Measurements from ENCODE around the gene PNMA8B.
A peak's percentile ranks its signal among the peaks of the same experiment; 100 is the strongest.
"Not testable (repeated sequence)": the region's sequence is repeated elsewhere in the genome, so short reads cannot be mapped to it uniquely, and the experiment has no call there.

The PNMA8B gene

GRCh38 chr19:46528601-46529590 is 33.2 kb upstream of the PNMA8B start:
- peaks cover 21% of the 10 kb centered on the region for H3K4me1 ChIP-seq (ENCODE audit: control insufficient read depth, low read length)
- no peaks in the 10 kb centered on the region for H3F3A ChIP-seq (ENCODE audit: control insufficient read depth, insufficient read depth)
- TF ChIP-seq EZH2phosphoT487 (IDR thresholded peaks at IDR 0.05; ENCODE audit: borderline replicate concordance, low read length) (no peak), CTCF (IDR thresholded peaks at IDR 0.05; ENCODE audit: low read depth, low read length, poor library complexity, severe bottlenecking) (no peak)
- no peaks in the 10 kb centered on the region for H3K79me2 ChIP-seq (ENCODE audit: control insufficient read depth, low read length)
- no peak overlapping the region for H3K4me2 ChIP-seq (ENCODE audit: low read length)
- H3K27ac ChIP-seq (ENCODE audit: low read depth, low read length): no peak overlapping the region
- no peaks in the 10 kb centered on the region for H3K9me3 ChIP-seq (ENCODE audit: control insufficient read depth, insufficient read depth, low read length)
- no peak overlapping the region for H3K4me3 ChIP-seq (ENCODE audit: low read length)
- H3K36me3 ChIP-seq (ENCODE audit: control insufficient read depth, low read length): no peaks in the 10 kb centered on the region
- no peaks in the 10 kb centered on the region for H4K20me1 ChIP-seq (ENCODE audit: control insufficient read depth, insufficient read depth, low read depth, low read length)
- no peaks in the 10 kb centered on the region for H3K9me2 ChIP-seq (replicated peaks; ENCODE audit: control insufficient read depth, low read length)
- H3K27me3 ChIP-seq (ENCODE audit: control insufficient read depth, low read length): no peaks in the 10 kb centered on the region

- not testable (repeated sequence) for H4K20me1 ChIP-seq (ENCODE audit: control insufficient read depth, insufficient read depth, low read depth, low read length); H3F3A ChIP-seq (ENCODE audit: control insufficient read depth, insufficient read depth); H3K9me2 ChIP-seq (replicated peaks; ENCODE audit: control insufficient read depth, low read length); H3K4me3 ChIP-seq (ENCODE audit: low read length); H3K27me3 ChIP-seq (ENCODE audit: control insufficient read depth, low read length); H3K27ac ChIP-seq (ENCODE audit: low read depth, low read length); H3K9me3 ChIP-seq (ENCODE audit: control insufficient read depth, insufficient read depth, low read length); H3K79me2 ChIP-seq (ENCODE audit: control insufficient read depth, low read length); H3K4me2 ChIP-seq (ENCODE audit: low read length); H3K36me3 ChIP-seq (ENCODE audit: control insufficient read depth, low read length)
- peaks cover 28% of the 10 kb centered on the region for H3K4me1 ChIP-seq (ENCODE audit: control insufficient read depth, low read length)
Measured at GRCh38 chr19:46526801-46527200, 31.1 kb upstream of the PNMA8B start.

GRCh38 chr19:46524308-46524707 is 28.6 kb upstream of the PNMA8B start:
- Histone ChIP-seq H3K4me1 (ENCODE audit: control insufficient read depth, low read length) (peaks cover 36% of the 10 kb centered on the region), H3K79me2 (ENCODE audit: control insufficient read depth, low read length) (no peaks in the 10 kb centered on the region), H3K27me3 (ENCODE audit: control insufficient read depth, low read length) (no peaks in the 10 kb centered on the region)

GRCh38 chr19:46522988-46523387 is 27.3 kb upstream of the PNMA8B start:
- not testable (repeated sequence) for H3K27ac ChIP-seq (ENCODE audit: low read depth, low read length); H3F3A ChIP-seq (ENCODE audit: control insufficient read depth, insufficient read depth); H3K9me2 ChIP-seq (replicated peaks; ENCODE audit: control insufficient read depth, low read length); H3K4me3 ChIP-seq (ENCODE audit: low read length); H3K9me3 ChIP-seq (ENCODE audit: control insufficient read depth, insufficient read depth, low read length); H3K36me3 ChIP-seq (ENCODE audit: control insufficient read depth, low read length); H3K79me2 ChIP-seq (ENCODE audit: control insufficient read depth, low read length); H4K20me1 ChIP-seq (ENCODE audit: control insufficient read depth, insufficient read depth, low read depth, low read length); H3K27me3 ChIP-seq (ENCODE audit: control insufficient read depth, low read length)
- 0 out of 2 replicates have a peak overlapping the region, but pooled peaks have one; percentile 15 for H3K4me2 ChIP-seq (ENCODE audit: low read length)
- H3K4me1 ChIP-seq (ENCODE audit: control insufficient read depth, low read length): peaks cover 41% of the 10 kb centered on the region

More at GRCh38 chr19:46524308-46524707, 28.6 kb upstream of the PNMA8B start:
- no peaks in the 10 kb centered on the region for H4K20me1 ChIP-seq (ENCODE audit: control insufficient read depth, insufficient read depth, low read depth, low read length)
- TF ChIP-seq CTCF (IDR thresholded peaks at IDR 0.05; ENCODE audit: low read depth, low read length, poor library complexity, severe bottlenecking): no peak
- TF ChIP-seq EZH2phosphoT487 (IDR thresholded peaks at IDR 0.05; ENCODE audit: borderline replicate concordance, low read length): no peak
- no peak overlapping the region for H3K4me2 ChIP-seq (ENCODE audit: low read length)
- H3K27ac ChIP-seq (ENCODE audit: low read depth, low read length): no peak overlapping the region
- 0 out of 2 replicates have a peak, but pooled peaks cover 2% of the 10 kb centered on the region for H3F3A ChIP-seq (ENCODE audit: control insufficient read depth, insufficient read depth)
- no peaks in the 10 kb centered on the region for H3K9me3 ChIP-seq (ENCODE audit: control insufficient read depth, insufficient read depth, low read length)
- no peaks in the 10 kb centered on the region for H3K9me2 ChIP-seq (replicated peaks; ENCODE audit: control insufficient read depth, low read length)
- no peaks in the 10 kb centered on the region for H3K36me3 ChIP-seq (ENCODE audit: control insufficient read depth, low read length)
- no peak overlapping the region for H3K4me3 ChIP-seq (ENCODE audit: low read length)
